HFF-Myc (cell line): ENCODE data around the gene RGS5.

Experiments used
- DNase-seq: peaks from one replicate; pipeline ENCODE4 v3.0.0-alpha.2; 2011; ENCODE audit warnings: low read depth; ENCODE audit errors: extremely low read depth
- H3K4me3 ChIP-seq: replicated peaks from 2 replicates; pipeline ENCODE4 v1.5.1; 2011; ENCODE audit warnings: low read depth, mild to moderate bottlenecking, control low read depth, low read length
- TF ChIP-seq, protein P1 (sequence below): IDR thresholded peaks from 2 replicates; pipeline ENCODE4 v1.5.1; 2012; ENCODE audit warnings: mild to moderate bottlenecking, low read depth, low read length, control low read depth; ENCODE audit errors: missing control alignments

The RGS5 gene

DNA sequence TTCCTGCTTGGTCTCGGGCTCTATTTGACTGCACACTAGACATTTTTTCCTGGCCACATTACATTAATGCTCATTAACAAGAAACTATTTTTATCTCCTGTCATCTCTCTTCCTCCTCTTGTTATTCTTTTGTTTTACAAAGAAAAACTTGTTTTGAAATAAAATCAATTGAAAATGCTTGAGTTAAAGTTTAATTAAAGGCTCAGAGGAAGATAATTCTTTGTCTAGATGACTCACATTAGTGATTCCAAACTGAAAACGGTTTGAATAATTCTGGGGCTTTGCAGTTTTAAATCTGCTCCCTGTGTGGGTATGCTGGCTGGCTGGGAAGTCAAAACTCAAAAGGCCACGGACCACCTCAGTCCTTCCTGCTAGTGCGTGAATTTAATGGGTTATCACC is 29.6 kb downstream of the RGS5 start:
- no peak overlapping the region for H3K4me3 ChIP-seq
- DNase-seq = no peak
- TF ChIP-seq, protein P1, sequence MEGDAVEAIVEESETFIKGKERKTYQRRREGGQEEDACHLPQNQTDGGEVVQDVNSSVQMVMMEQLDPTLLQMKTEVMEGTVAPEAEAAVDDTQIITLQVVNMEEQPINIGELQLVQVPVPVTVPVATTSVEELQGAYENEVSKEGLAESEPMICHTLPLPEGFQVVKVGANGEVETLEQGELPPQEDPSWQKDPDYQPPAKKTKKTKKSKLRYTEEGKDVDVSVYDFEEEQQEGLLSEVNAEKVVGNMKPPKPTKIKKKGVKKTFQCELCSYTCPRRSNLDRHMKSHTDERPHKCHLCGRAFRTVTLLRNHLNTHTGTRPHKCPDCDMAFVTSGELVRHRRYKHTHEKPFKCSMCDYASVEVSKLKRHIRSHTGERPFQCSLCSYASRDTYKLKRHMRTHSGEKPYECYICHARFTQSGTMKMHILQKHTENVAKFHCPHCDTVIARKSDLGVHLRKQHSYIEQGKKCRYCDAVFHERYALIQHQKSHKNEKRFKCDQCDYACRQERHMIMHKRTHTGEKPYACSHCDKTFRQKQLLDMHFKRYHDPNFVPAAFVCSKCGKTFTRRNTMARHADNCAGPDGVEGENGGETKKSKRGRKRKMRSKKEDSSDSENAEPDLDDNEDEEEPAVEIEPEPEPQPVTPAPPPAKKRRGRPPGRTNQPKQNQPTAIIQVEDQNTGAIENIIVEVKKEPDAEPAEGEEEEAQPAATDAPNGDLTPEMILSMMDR = no peak

DNA sequence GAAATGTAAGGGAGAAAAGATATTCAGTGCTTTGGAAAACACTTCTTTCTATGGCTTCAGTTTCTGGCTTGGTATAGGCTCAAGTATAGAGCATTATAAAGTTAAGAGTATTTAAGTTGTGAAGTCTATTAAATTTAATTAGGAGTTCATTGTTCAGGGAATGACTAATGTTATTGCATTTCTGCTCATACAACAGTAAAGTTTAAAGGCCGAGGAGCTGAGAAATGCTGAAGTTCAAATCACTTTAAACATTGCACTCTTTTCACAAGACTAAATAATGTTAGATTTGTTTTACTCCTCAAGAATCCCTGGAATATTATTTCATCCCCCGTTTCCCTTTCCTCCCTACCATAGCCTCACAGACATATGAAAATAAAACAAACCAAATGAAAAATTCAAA is 30.1 kb downstream of the RGS5 start:
- TF ChIP-seq, protein P1 = no peak
- H3K4me3 ChIP-seq = no peak overlapping the region
- DNase-seq = no peak

DNA sequence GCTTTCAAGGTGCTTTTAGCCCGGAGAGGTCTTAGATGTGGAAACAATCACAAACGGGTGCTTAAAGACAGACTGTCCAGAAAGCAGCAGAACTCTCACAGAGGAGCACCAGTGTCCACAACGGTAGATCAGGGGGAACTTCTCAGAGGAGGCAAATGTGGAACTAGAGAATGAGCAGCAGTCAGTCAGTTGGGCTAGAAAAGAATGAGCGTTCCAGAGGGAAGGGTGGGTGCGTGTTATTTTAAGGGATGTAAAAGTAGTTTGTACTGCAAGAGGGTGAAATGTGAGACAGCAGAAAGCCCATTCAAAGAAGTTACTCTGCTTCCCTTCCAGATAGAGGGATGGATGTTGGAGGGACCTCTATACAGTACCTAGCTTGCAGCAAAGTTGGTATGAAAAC is 30.9 kb downstream of the RGS5 start:
- H3K4me3 ChIP-seq = no peak overlapping the region
- TF ChIP-seq, protein P1 = no peak
- DNase-seq = no peak

DNA sequence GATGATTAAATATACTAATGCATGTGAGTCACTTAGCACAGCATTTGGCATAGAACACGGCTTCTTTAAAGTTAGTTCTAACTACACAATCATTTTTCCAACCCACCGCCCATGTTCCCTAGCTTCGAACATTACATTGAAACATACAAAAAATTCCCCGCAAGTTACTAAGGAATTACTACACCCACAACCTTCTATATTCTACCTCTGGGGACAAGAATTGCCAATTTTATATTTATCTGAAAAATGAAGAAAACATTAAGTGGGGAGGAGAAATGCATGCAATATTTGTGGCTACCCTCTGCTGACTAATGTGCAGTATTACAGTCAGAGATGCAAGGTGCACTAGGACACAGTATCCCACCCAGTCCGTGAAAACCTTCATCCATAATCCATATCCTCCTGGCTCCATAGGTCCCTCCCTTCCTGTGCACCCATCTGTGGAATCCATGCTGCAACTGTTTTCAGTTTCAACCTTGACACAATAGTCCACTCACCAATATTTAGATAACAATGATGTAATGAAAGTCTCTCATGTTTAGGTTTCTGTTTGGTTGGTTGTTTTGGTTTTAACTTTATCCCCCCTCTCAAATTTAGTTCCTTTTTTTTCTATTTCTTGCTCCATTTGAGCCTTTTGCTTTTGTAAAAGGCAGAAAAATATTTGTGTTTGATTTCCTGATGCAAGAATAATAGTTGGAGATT is 31.6 kb downstream of the RGS5 start:
- TF ChIP-seq, protein P1 = peak; percentile 43
- DNase-seq = peak; percentile 52
- H3K4me3 ChIP-seq = no peak overlapping the region

DNA sequence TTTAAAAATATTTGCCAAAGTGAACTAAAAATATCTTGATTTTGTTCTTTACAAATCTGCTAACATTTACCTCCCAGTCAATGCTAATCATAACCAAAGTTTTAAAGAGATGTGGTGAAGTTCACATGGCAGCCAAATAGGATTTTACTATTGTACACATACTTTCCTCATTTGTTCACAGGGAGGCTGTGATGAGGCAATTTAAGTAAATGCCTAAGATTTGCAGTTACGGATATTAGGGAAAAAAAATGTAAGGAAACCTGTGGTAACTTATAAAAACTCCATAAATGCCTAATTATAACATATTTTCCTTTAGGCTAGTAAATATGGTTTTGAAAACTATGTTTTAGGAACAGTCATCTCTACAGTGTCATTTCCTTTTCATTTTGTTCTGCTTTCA is 32.4 kb downstream of the RGS5 start:
- H3K4me3 ChIP-seq = no peak overlapping the region
- no peak for DNase-seq
- TF ChIP-seq, protein P1 = no peak

DNA sequence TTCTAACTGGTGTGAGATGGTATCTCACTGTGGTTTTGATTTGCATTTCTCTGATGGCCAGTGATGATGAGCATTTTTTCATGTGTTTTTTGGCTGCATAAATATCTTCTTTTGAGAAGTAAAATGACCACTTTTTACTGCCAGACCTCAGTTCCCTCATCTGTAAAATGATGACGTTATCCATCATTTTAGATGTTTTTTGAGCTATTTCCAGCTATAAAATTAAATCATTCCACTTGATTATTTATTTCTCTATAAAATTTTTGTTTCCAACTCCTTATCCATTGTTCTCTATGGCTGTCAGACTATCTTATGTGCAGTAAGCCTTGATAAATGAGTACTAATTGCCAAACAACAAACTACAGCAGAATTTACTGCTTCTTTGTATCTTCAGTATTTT is 33.2 kb downstream of the RGS5 start:
- TF ChIP-seq, protein P1 = no peak
- DNase-seq = no peak
- H3K4me3 ChIP-seq = no peak overlapping the region

DNA sequence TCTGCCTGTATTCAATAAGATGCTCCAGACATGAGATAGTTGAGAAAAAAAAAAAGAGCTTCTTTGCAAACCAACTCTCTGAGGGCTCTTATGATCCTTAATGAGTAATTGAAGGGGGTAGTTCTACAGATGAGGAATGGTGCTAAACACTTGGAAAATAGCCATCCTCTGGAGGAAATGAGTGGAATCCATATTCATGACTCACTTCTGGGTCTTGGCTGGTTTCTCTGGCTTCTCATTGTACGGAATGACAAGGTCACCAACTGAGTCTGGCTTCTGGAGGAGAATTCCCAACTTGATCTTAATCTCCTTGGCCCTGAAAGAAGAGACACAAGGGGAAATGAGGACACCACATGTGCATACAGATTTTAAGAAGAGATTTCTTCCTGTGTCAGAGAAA is 34.7 kb downstream of the RGS5 start:
- H3K4me3 ChIP-seq = no peak overlapping the region
- peak; percentile 99 for DNase-seq
- TF ChIP-seq, protein P1 = no peak
